Measurements from ENCODE around the gene RILPL1.
A peak's percentile ranks its signal among the peaks of the same experiment; 100 is the strongest.
"Not testable (repeated sequence)": the region's sequence is repeated elsewhere in the genome, so short reads cannot be mapped to it uniquely, and the experiment has no call there.

The RILPL1 gene

DNA sequence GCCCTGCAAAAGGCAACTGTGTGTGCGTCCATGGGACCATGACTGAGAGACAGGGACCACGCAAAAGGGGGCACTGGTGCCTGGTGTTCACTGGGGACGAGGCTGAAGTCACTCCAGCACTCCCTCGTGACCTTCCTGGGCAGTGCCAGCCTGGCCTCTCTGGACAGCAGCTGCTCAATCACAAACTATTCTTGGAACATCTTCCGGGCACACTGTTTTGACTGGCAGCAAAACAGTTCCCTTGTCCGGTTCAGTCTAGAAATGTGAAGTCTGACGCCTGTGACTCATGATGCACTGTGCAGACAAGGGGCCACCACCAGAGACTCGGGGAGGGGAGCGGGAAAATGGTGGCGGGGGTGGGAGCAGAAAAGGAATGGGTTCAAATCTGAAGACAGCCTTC is 54.8 kb downstream of the RILPL1 start:
- peak overlapping the region; percentile 62 for H3K27ac ChIP-seq (ENCODE audit: low read length)
- H3K9me3 ChIP-seq (ENCODE audit: control insufficient read depth in 1 of 2, low read length in 2 of 2), result no peaks in the 10 kb centered on the region
- H3K4me3 ChIP-seq (ENCODE audit: low read depth in 1 of 2, low read length in 2 of 2), result no peak overlapping the region
- no peaks in the 10 kb centered on the region for H3K27me3 ChIP-seq (ENCODE audit: low read depth, low read length)
- H3K4me1 ChIP-seq (ENCODE audit: control insufficient read depth in 1 of 2, insufficient read depth in 2 of 2, low read length in 2 of 2), result peaks cover 3 to 4% of the 10 kb centered on the region in 2 donors
- peaks cover 0 to 35% of the 10 kb centered on the region in 2 donors for H3K36me3 ChIP-seq (ENCODE audit: control insufficient read depth in 1 of 2, insufficient read depth in 2 of 2, low read length in 2 of 2)

GRCh38 chr12:123478069-123478468 is 55.5 kb downstream of the RILPL1 start:
- Histone ChIP-seq H3K27me3 (ENCODE audit: low read depth, low read length) (no peaks in the 10 kb centered on the region), H3K36me3 (ENCODE audit: control insufficient read depth in 1 of 2, insufficient read depth in 2 of 2, low read length in 2 of 2) (peaks cover 0 to 29% of the 10 kb centered on the region in 2 donors), H3K4me3 (ENCODE audit: low read depth in 1 of 2, low read length in 2 of 2) (no peak overlapping the region), H3K9me3 (ENCODE audit: control insufficient read depth in 1 of 2, low read length in 2 of 2) (no peaks in the 10 kb centered on the region), H3K4me1 (ENCODE audit: control insufficient read depth in 1 of 2, insufficient read depth in 2 of 2, low read length in 2 of 2) (peaks cover 3 to 4% of the 10 kb centered on the region in 2 donors), H3K27ac (ENCODE audit: low read length) (no peak overlapping the region)

GRCh38 chr12:123475246-123475703 is 58.2 kb downstream of the RILPL1 start:
- H3K4me3 ChIP-seq (ENCODE audit: low read depth in 1 of 2, low read length in 2 of 2), result no peak overlapping the region
- no peaks in the 10 kb centered on the region for H3K9me3 ChIP-seq (ENCODE audit: control insufficient read depth in 1 of 2, low read length in 2 of 2)
- no peak overlapping the region for H3K27ac ChIP-seq (ENCODE audit: low read length)
- no peaks in the 10 kb centered on the region for H3K27me3 ChIP-seq (ENCODE audit: low read depth, low read length)
- peaks cover 10 to 48% of the 10 kb centered on the region in 2 donors for H3K36me3 ChIP-seq (ENCODE audit: control insufficient read depth in 1 of 2, insufficient read depth in 2 of 2, low read length in 2 of 2)
- no peaks in the 10 kb centered on the region for H3K4me1 ChIP-seq (ENCODE audit: control insufficient read depth in 1 of 2, insufficient read depth in 2 of 2, low read length in 2 of 2)

DNA sequence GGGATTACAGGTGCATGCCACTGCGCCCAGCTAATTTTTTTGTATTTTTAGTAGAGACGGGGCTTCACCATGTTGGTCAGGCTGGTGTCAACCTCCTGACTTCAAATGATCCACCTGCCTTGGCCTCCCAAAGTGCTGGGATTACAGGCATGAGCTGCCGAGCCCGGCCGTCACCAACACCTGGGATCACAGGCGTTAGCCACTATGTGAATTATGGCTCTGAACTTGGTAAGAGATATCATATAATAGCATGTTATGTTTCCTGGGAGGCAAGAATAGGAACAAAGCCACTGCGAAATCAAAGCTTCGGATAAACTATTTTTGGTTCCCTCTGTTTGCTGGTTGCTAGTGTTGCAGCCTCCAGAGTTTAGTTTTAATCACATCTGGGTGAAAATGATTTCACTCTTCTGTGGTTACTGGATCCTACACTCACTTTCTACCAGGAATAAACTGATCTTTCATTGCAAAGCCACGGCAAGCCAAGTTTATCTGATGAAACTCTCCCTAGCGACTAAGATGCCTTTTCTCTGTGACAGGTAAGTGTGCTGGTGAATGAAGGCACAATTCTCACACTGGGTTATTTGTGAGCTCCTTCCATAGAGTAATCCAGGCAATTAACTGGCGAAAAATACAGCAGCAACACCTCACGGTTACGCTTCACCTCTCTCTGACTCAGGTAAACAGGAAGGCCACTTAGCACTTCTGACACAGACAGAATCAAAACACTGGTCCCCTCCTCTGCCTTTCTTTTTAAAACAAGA is 58.9 kb downstream of the RILPL1 start:
- H3K9me3 ChIP-seq (ENCODE audit: control insufficient read depth in 1 of 2, low read length in 2 of 2), result no peaks in the 10 kb centered on the region
- peaks cover 10 to 44% of the 10 kb centered on the region in 2 donors for H3K36me3 ChIP-seq (ENCODE audit: control insufficient read depth in 1 of 2, insufficient read depth in 2 of 2, low read length in 2 of 2)
- no peaks in the 10 kb centered on the region for H3K4me1 ChIP-seq (ENCODE audit: control insufficient read depth in 1 of 2, insufficient read depth in 2 of 2, low read length in 2 of 2)
- H3K27me3 ChIP-seq (ENCODE audit: low read depth, low read length), result no peaks in the 10 kb centered on the region
- H3K4me3 ChIP-seq (ENCODE audit: low read depth in 1 of 2, low read length in 2 of 2), result no peak overlapping the region
- no peak overlapping the region for H3K27ac ChIP-seq (ENCODE audit: low read length)

DNA sequence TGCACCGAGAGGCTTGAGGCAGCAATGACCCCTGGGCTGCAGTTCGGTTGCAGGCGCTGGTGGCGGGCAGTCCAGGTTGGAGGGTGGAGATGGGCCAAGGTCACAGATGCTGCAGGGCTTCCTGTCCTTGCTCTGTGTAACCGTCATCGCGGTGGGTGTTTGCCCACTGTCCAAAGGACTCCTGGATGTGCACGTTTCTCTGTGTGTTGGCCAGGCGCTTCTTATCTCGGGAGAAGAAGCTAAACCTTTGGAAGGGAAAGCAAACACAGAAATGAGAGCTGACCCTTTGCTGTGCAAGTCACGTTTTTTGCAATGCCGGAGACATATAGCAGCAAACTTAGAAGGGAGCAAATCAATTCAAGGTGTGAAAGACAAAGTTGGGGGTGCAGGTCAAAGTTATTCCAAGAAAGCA is 61.1 kb downstream of the RILPL1 start:
- Histone ChIP-seq H3K27me3 (ENCODE audit: low read depth, low read length) (no peaks in the 10 kb centered on the region), H3K4me3 (ENCODE audit: low read depth in 1 of 2, low read length in 2 of 2) (no peak overlapping the region), H3K36me3 (ENCODE audit: control insufficient read depth in 1 of 2, insufficient read depth in 2 of 2, low read length in 2 of 2) (peaks cover 10 to 37% of the 10 kb centered on the region in 2 donors), H3K9me3 (ENCODE audit: control insufficient read depth in 1 of 2, low read length in 2 of 2) (no peaks in the 10 kb centered on the region), H3K4me1 (ENCODE audit: control insufficient read depth in 1 of 2, insufficient read depth in 2 of 2, low read length in 2 of 2) (no peaks in the 10 kb centered on the region), H3K27ac (ENCODE audit: low read length) (no peak overlapping the region)

DNA sequence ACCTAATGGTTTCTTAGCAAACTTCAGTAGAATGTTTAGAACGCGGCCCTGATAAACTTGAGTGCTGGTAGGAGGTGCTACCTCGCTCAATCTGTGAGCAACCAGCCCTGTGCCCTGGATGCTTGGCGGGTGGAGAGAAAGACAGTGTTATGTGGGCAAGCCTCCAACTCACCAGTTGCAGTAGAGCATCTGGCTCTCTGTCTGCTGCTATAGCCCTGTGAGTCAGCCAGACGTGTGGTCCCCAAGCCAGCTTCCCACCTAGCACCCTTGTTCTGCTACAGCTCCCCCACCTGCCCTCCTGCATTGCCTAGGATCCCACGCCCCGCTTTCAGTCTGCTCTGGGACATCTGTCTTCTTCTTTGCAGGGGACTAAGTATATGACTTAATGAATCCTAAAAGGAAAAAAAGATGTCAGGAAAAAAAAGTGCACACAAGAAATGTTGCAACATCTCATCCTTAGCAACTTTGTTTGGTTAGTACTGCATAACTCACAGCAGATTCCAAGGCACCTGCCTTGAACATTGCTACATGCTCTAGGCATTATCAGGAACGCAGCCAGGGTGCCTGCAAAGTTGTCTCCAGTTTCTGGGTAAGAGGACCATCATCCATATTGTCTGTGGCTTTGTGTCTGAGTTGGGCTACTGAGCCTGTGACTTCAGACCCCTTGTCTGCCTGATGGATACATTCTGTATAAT is 62.0 kb downstream of the RILPL1 start:
- Histone ChIP-seq H3K9me3 (ENCODE audit: control insufficient read depth in 1 of 2, low read length in 2 of 2) (no peaks in the 10 kb centered on the region), H3K27me3 (ENCODE audit: low read depth, low read length) (no peaks in the 10 kb centered on the region), H3K27ac (ENCODE audit: low read length) (no peak overlapping the region), H3K4me1 (ENCODE audit: control insufficient read depth in 1 of 2, insufficient read depth in 2 of 2, low read length in 2 of 2) (no peaks in the 10 kb centered on the region), H3K36me3 (ENCODE audit: control insufficient read depth in 1 of 2, insufficient read depth in 2 of 2, low read length in 2 of 2) (peaks cover 10 to 32% of the 10 kb centered on the region in 2 donors), H3K4me3 (ENCODE audit: low read depth in 1 of 2, low read length in 2 of 2) (no peak overlapping the region)

DNA sequence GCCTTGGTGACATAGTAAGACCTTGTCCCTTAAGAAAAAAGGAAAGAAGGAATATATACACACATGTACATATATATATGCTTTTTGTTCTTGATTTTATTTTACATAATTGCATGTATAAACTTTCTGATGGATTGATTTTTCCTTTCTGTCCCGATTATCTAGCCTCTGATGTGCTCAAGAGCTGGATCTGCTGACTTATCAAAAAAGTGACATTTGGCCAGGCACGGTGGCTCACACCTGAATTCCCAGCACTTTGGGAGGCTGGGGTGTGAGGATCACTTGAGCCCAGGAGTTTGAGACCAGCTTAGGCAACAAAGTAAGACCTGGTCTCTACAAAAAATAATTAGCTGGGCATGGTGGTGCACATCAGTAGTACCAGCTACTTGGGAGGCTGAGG is 63.5 kb downstream of the RILPL1 start:
- Histone ChIP-seq H3K27me3 (ENCODE audit: low read depth, low read length) (no peaks in the 10 kb centered on the region), H3K9me3 (ENCODE audit: control insufficient read depth in 1 of 2, low read length in 2 of 2) (no peaks in the 10 kb centered on the region), H3K36me3 (ENCODE audit: control insufficient read depth in 1 of 2, insufficient read depth in 2 of 2, low read length in 2 of 2) (peaks cover 19 to 38% of the 10 kb centered on the region in 2 donors), H3K27ac (ENCODE audit: low read length) (no peak overlapping the region), H3K4me3 (ENCODE audit: low read depth in 1 of 2, low read length in 2 of 2) (no peak overlapping the region), H3K4me1 (ENCODE audit: control insufficient read depth in 1 of 2, insufficient read depth in 2 of 2, low read length in 2 of 2) (no peaks in the 10 kb centered on the region)

- H3K4me3 ChIP-seq (ENCODE audit: low read depth in 1 of 2, low read length in 2 of 2), result no peak overlapping the region
- H3K27me3 ChIP-seq (ENCODE audit: low read depth, low read length), result no peaks in the 10 kb centered on the region
- peaks cover 20 to 42% of the 10 kb centered on the region in 2 donors for H3K36me3 ChIP-seq (ENCODE audit: control insufficient read depth in 1 of 2, insufficient read depth in 2 of 2, low read length in 2 of 2)
- H3K9me3 ChIP-seq (ENCODE audit: control insufficient read depth in 1 of 2, low read length in 2 of 2), result no peaks in the 10 kb centered on the region
- no peak overlapping the region for H3K27ac ChIP-seq (ENCODE audit: low read length)
- no peaks in the 10 kb centered on the region for H3K4me1 ChIP-seq (ENCODE audit: control insufficient read depth in 1 of 2, insufficient read depth in 2 of 2, low read length in 2 of 2)
Measured at GRCh38 chr12:123468786-123469185, 64.7 kb downstream of the RILPL1 start.

DNA sequence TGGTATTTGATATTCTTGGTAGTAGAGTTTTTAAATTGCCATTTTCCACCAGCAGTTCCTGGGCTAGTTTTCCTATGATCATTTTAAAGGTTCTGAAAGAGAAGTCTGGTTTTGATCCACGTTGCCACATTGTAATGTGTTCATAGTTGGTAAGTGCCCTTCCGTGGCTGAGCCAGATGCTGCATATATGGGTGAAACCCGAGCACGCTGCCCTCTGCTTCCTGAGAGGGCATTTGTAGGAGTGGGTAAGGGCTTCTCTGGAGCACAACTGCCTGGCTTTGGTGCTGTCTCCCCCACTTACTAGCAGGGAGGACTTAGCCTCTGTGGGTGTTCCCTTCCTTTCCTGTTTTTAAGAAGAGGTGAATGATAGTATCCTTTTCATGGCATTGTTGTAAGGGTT is 68.4 kb downstream of the RILPL1 start:
- Histone ChIP-seq H3K4me1 (ENCODE audit: control insufficient read depth in 1 of 2, insufficient read depth in 2 of 2, low read length in 2 of 2) (peaks cover 0 to 1% of the 10 kb centered on the region in 2 donors), H3K27me3 (ENCODE audit: low read depth, low read length) (no peaks in the 10 kb centered on the region), H3K4me3 (ENCODE audit: low read depth in 1 of 2, low read length in 2 of 2) (no peak overlapping the region), H3K36me3 (ENCODE audit: control insufficient read depth in 1 of 2, insufficient read depth in 2 of 2, low read length in 2 of 2) (peaks cover 11 to 17% of the 10 kb centered on the region in 2 donors), H3K27ac (ENCODE audit: low read length) (no peak overlapping the region), H3K9me3 (ENCODE audit: control insufficient read depth in 1 of 2, low read length in 2 of 2) (no peaks in the 10 kb centered on the region)

- H3K27me3 ChIP-seq (ENCODE audit: low read depth, low read length); H3K4me3 ChIP-seq (ENCODE audit: low read depth in 1 of 2, low read length in 2 of 2); H3K27ac ChIP-seq (ENCODE audit: low read length); H3K9me3 ChIP-seq (ENCODE audit: control insufficient read depth in 1 of 2, low read length in 2 of 2): not testable (repeated sequence)
- Histone ChIP-seq H3K4me1 (ENCODE audit: control insufficient read depth in 1 of 2, insufficient read depth in 2 of 2, low read length in 2 of 2) (peaks cover 0 to 14% of the 10 kb centered on the region in 2 donors), H3K36me3 (ENCODE audit: control insufficient read depth in 1 of 2, insufficient read depth in 2 of 2, low read length in 2 of 2) (peaks cover 11 to 17% of the 10 kb centered on the region in 2 donors)
Measured at GRCh38 chr12:123463174-123463573, 70.3 kb downstream of the RILPL1 start.

- Histone ChIP-seq H3K9me3 (ENCODE audit: control insufficient read depth in 1 of 2, low read length in 2 of 2) (no peaks in the 10 kb centered on the region), H3K36me3 (ENCODE audit: control insufficient read depth in 1 of 2, insufficient read depth in 2 of 2, low read length in 2 of 2) (no peaks in the 10 kb centered on the region), H3K4me1 (ENCODE audit: control insufficient read depth in 1 of 2, insufficient read depth in 2 of 2, low read length in 2 of 2) (peaks cover 0 to 14% of the 10 kb centered on the region in 2 donors), H3K27me3 (ENCODE audit: low read depth, low read length) (no peaks in the 10 kb centered on the region), H3K4me3 (ENCODE audit: low read depth in 1 of 2, low read length in 2 of 2) (peak within 1 kb of the TSS; percentile 77 to 92), H3K27ac (ENCODE audit: low read length) (peak within 1 kb of the TSS; percentile 97)
Measured at GRCh38 chr12:123457980-123458779, 75.3 kb downstream of the RILPL1 start, which contains the start of gene SNRNP35. Gene SNRNP35 (plus strand): TSS chr12:123458139. CDS start chr12:123465541, 7,402 bp downstream.

Measured in muscle layer of duodenum (tissue), 2 donors.